ENCODE results near the gene U2SURP. TPM values are rescaled to one million over a fixed set of nuclear protein-coding genes. Genes with fewer than 3 reads are reported as not detected.

Gene U2SURP
- total and polyA plus RNA-seq, 10 of the 15 experiments (the other 5 are each of a cell fraction or from before 2014, with no cell fraction given): 76.3 to 277 (median 150) TPM

- ATAC-seq (no peak), DNase-seq (ENCODE audit: low read depth, low spot score) (no peak), FAIRE-seq (no peak)
- H3K79me2 ChIP-seq (ENCODE audit: control insufficient read depth, insufficient read depth, low read length): no peaks in the 10 kb centered on the region
- SMC1A ChIA-PET (ENCODE audit: uncharacterized antibody, unreplicated experiment): interaction anchor here (0.5 kb wide), 2 partner anchors 10 to 29 kb away, joined by 3 read pairs; no protein-coding TSS in a partner anchor
- no peak overlapping the region for H3K9ac ChIP-seq (ENCODE audit: control insufficient read depth, insufficient read depth, low read length)
- no peak for TF ChIP-seq SUPT20H (IDR thresholded peaks at IDR 0.05; ENCODE audit: borderline replicate concordance, control insufficient read depth, low read depth, low read length)
- TF ChIP-seq CTCF (IDR thresholded peaks at IDR 0.05 in 2 of 3, conservative IDR thresholded peaks at IDR 0.05 in 1 of 3; ENCODE audit: control insufficient read depth in 2 of 3, extremely low read depth in 1 of 3, insufficient read depth in 1 of 3, low read depth in 3 of 3, low read length in 3 of 3): peak in 1 of 3 experiments; percentile 12; a peak in 1 of 6 replicates
- CTCF ChIA-PET: interaction anchor here (0.7 to 2.4 kb wide), 3 partner anchors 12 to 257 kb away, joined by 3 to 8 read pairs (median 3); no protein-coding TSS in a partner anchor
- POLR2A ChIA-PET: no interaction called here
- H3K4me3 ChIP-seq: no peak overlapping the region
- no TSS peak for BruUV-seq (replicated peaks)
- no peaks in the 10 kb centered on the region for H3K36me3 ChIP-seq (ENCODE audit: control insufficient read depth in 2 of 2, insufficient read depth in 2 of 2, low read length in 1 of 2)
- no peaks in the 10 kb centered on the region for H3K9me3 ChIP-seq (replicated peaks; ENCODE audit: control insufficient read depth, insufficient read depth, low read length)
- H3K27me3 ChIP-seq (replicated peaks in 1 of 2; ENCODE audit: control insufficient read depth in 2 of 2, insufficient read depth in 2 of 2, low read length in 1 of 2): peaks cover 0 to 2% of the 10 kb centered on the region in 2 experiments; a peak in 2 of 4 replicates
- in situ Hi-C loops (cut with MboI) (no loop called here), intact Hi-C loops (cut with micrococcal nuclease; ENCODE audit: unreplicated experiment) (no loop called here)
- RAD21 ChIA-PET (ENCODE audit: unreplicated experiment): interaction anchor here (0.6 kb wide), 1 partner anchor 1014 kb away, joined by 3 read pairs; no protein-coding TSS in a partner anchor
- no peaks in the 10 kb centered on the region for H4K20me1 ChIP-seq (ENCODE audit: control insufficient read depth, insufficient read depth)
- no peak overlapping the region for H3K4me2 ChIP-seq (ENCODE audit: control insufficient read depth, insufficient read depth)
- H3K4me1 ChIP-seq (ENCODE audit: control insufficient read depth, insufficient read depth, low read length): no peaks in the 10 kb centered on the region
- H3K27ac ChIP-seq (ENCODE audit: control insufficient read depth, insufficient read depth): no peak overlapping the region
- H2AFZ ChIP-seq (ENCODE audit: control insufficient read depth, low read depth, low read length): no peak overlapping the region
- WGBS (ENCODE audit: insufficient coverage, insufficient replicate concordance, low lambda C conversion rate, missing lambda C conversion rate): 7% methylated on average over 4 of the region's 4 CpGs
Measured at GRCh38 chr3:142975316-142975995, 25.9 kb upstream of the U2SURP start.
